Measurements from ENCODE around the gene PTPRT.

DNA sequence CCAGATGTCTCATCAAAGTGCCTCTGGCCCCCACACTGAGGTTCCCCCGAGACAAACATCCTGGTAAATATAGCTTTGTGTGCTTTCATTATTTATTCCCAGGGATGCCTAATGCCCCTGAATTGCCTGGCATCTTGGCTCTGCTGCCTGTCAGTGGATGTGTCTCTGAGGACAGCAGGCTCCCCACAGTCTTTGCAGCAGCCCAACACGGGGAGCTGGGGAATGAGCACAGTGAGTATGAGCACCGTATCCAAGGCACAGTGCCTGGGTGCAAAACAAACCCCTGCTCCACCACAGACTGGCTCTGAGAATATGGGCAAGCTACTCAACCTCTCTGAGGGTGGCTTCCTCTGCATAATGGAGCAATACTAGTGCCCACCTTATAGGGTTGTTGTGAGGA is 165.9 kb downstream of the PTPRT start:
- TF ChIP-seq POLR2A (IDR thresholded peaks at IDR 0.05) (no peak), CTCF (IDR thresholded peaks at IDR 0.05) (no peak), POLR2AphosphoS5 (IDR thresholded peaks at IDR 0.05) (no peak), EP300 (IDR thresholded peaks at IDR 0.05) (no peak)

All from gastroesophageal sphincter (tissue), 3 donors.